GM23338 (cell line): Measurements from ENCODE around the gene RIPPLY1. TPM values are rescaled to one million over a fixed set of nuclear protein-coding genes. Genes with fewer than 3 reads are reported as not detected.

Experiments
- ATAC-seq: fragments of 200-7000 bp; cut with Tn5 transposase; 3 replicates; pipeline ENCODE4 v1.9.1; 2020
- DNase-seq: peaks from one replicate; pipeline ENCODE4 v3.0.0-alpha.2; 2015; ENCODE audit warnings: low spot score
- H2AFZ ChIP-seq: fragments of 200-600 bp; sonication (generic); 2 replicates; pipeline ENCODE4 v1.8.0; 2016; ENCODE audit warnings: antibody characterized with exemption, mild to moderate bottlenecking, moderate library complexity
- H3F3A ChIP-seq: fragments of 200-600 bp; sonication (generic); replicated peaks from 2 replicates; pipeline ENCODE4 v1.8.0; 2017; ENCODE audit warnings: antibody characterized with exemption, mixed run types, low read depth
- H3K27ac ChIP-seq: fragments of 200-600 bp; sonication (generic); 2 replicates; pipeline ENCODE4 v1.6.1; 2016; ENCODE audit warnings: low read depth
- H3K27me3 ChIP-seq: fragments of 200-600 bp; sonication (generic); 2 replicates; pipeline ENCODE4 v1.8.0; 2016; ENCODE audit warnings: mild to moderate bottlenecking, mixed run types, moderate library complexity; ENCODE audit not compliant: insufficient read depth
- H3K36me3 ChIP-seq: fragments of 200-600 bp; sonication (generic); 2 replicates; pipeline ENCODE4 v1.8.0; 2016; ENCODE audit warnings: mild to moderate bottlenecking; ENCODE audit not compliant: insufficient read depth
- H3K4me1 ChIP-seq: fragments of 200-600 bp; sonication (generic); 2 replicates; pipeline ENCODE4 v1.8.0; 2016; ENCODE audit warnings: mild to moderate bottlenecking, moderate library complexity; ENCODE audit not compliant: insufficient read depth
- H3K4me2 ChIP-seq: fragments of 200-600 bp; sonication (generic); 2 replicates; pipeline ENCODE4 v1.7.1; 2017; ENCODE audit warnings: mixed run types
- H3K4me3 ChIP-seq: fragments of 200-600 bp; sonication (generic); 2 replicates; pipeline ENCODE4 v1.6.1; 2016; ENCODE audit warnings: mixed run types
- H3K79me2 ChIP-seq: fragments of 200-600 bp; sonication (generic); replicated peaks from 2 replicates; pipeline ENCODE4 v1.8.0; 2017; ENCODE audit warnings: mild to moderate bottlenecking; ENCODE audit not compliant: insufficient read depth
- H3K9me2 ChIP-seq: fragments of 200-600 bp; sonication (generic); 2 replicates; pipeline ENCODE4 v1.8.0; 2017; ENCODE audit not compliant: insufficient read depth
- H4K20me1 ChIP-seq: fragments of 200-600 bp; sonication (generic); replicated peaks from 2 replicates; pipeline ENCODE4 v1.8.0; 2017; ENCODE audit warnings: mild to moderate bottlenecking; ENCODE audit not compliant: insufficient read depth
- H3K27ac Mint-ChIP-seq: 2 replicates; pipeline ENCODE4 v1.8.0; 2020; ENCODE audit warnings: inconsistent platforms, mild to moderate bottlenecking, moderate library complexity, mixed read lengths
- H3K27me3 Mint-ChIP-seq: 3 replicates; pipeline ENCODE4 v1.8.0; 2022; ENCODE audit warnings: low read depth, mild to moderate bottlenecking, moderate library complexity, mixed read lengths, inconsistent platforms; ENCODE audit not compliant: insufficient read depth, poor library complexity
- H3K36me3 Mint-ChIP-seq: 3 replicates; pipeline ENCODE4 v1.8.0; 2021; ENCODE audit warnings: low read depth, mild to moderate bottlenecking, inconsistent platforms, moderate library complexity, mixed read lengths
- H3K4me1 Mint-ChIP-seq: 3 replicates; pipeline ENCODE4 v1.8.0; 2020; ENCODE audit warnings: mild to moderate bottlenecking, inconsistent platforms, mixed read lengths
- H3K4me3 Mint-ChIP-seq: 3 replicates; pipeline ENCODE4 v1.8.0; 2021; ENCODE audit warnings: moderate library complexity, mild to moderate bottlenecking, inconsistent platforms, mixed read lengths
- H3K9me3 Mint-ChIP-seq: 3 replicates; pipeline ENCODE4 v1.8.0; 2020; ENCODE audit warnings: moderate library complexity, mild to moderate bottlenecking, inconsistent platforms, mixed read lengths
- CREB1 ChIP-seq: fragments of 250-450 bp; sonication (Bioruptor Pico); IDR thresholded peaks from 2 replicates; pipeline ENCODE4 v1.5.0; 2020; ENCODE audit warnings: low read depth, mild to moderate bottlenecking, moderate library complexity
- CTCF ChIP-seq, 2 experiments: fragments of 200-600 bp in 1 of 2; sonication (generic) in 1 of 2; conservative IDR thresholded peaks; 2 replicates each; pipeline versions ENCODE4 v1.5.1 to v1.6.1; 2016 to 2017; ENCODE audit warnings: antibody characterized with exemption in 2 of 2, low read depth in 2 of 2, mild to moderate bottlenecking in 2 of 2, moderate library complexity in 1 of 2
- EZH2 ChIP-seq: fragments of 200-600 bp; sonication (generic); IDR thresholded peaks from one replicate; pipeline ENCODE4 v1.8.0; 2017; ENCODE audit warnings: antibody characterized with exemption, mild to moderate bottlenecking, low read depth; ENCODE audit not compliant: unreplicated experiment
- JUNB ChIP-seq: IDR thresholded peaks from one replicate; pipeline ENCODE4 v1.6.1; 2016; ENCODE audit warnings: antibody characterized with exemption; ENCODE audit not compliant: unreplicated experiment
- NANOG ChIP-seq: IDR thresholded peaks from 2 replicates; pipeline ENCODE4 v1.6.1; 2016; ENCODE audit warnings: antibody characterized with exemption, borderline replicate concordance
- POLR2AphosphoS5 ChIP-seq: IDR thresholded peaks from 2 replicates; pipeline ENCODE4 v1.6.1; 2016; ENCODE audit warnings: antibody characterized with exemption, low read depth
- STAT1 ChIP-seq: IDR thresholded peaks from one replicate; pipeline ENCODE4 v1.6.1; 2016; ENCODE audit warnings: antibody characterized with exemption; ENCODE audit not compliant: unreplicated experiment
- ZNF331 ChIP-seq: fragments of 250-450 bp; sonication (Bioruptor Pico); IDR thresholded peaks from 2 replicates; pipeline ENCODE4 v1.5.0; 2020; ENCODE audit warnings: low read depth, mild to moderate bottlenecking, moderate library complexity
- polyA plus RNA-seq: library from polyadenylated mRNA; unstranded; fragments of >200 nt; fragmentation: Nextera tagmentation; extraction: Ambion mirVana; gene quantifications from 2 replicates; pipeline ENCODE4 v1.2.1, GENCODE V29; 2016
- total RNA-seq: library from RNA; depleted of rRNA; stranded (reverse); fragments of >200 nt; shearing (Covaris generic); gene quantifications from 2 replicates; pipeline ENCODE4 v1.2.3, GENCODE V29; 2014
- TF ChIP-seq, protein P1 (sequence below): fragments of 250-450 bp; sonication (Bioruptor Pico); IDR thresholded peaks from 2 replicates; pipeline ENCODE4 v1.5.0; 2020; ENCODE audit warnings: mild to moderate bottlenecking, moderate library complexity

Gene RIPPLY1
- total and polyA plus RNA-seq, 2 experiments from 2014 or later, result not detected

DNA sequence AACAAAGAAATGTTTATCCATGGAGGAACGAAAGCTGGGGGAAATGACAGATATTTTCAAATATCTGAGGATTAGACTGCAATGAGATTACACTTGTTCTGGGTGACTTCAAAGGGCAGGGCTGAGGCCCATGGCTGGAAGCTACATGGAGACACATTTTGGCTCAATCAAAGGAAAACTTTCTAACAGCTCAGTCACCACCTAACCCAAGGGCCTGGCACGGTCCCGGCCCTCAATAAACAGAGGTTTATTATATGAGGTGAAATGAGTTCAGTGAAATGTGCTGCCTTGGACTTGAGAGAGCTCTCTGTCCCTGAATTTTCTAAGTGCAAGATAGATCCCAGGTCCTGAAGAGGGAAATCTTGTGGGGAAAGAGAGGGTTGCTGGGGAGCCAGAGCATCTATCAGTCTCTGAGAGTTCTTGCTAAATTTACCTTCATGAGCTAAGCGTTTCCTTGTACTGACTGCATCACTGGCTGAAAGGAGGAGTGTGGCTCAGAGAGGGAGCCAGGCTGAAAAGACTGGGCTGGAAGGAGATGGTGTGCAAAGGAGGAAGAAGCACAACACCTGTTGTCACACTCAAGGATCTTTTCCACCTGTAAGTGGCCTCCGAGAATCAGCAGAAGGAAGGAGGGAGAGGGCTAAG, 2.0 kb upstream of the RIPPLY1 start:
- Histone ChIP-seq H3K27me3 (no peaks in the 10 kb centered on the region), H3K4me1 (no peaks in the 10 kb centered on the region), H3F3A (no peaks in the 10 kb centered on the region), H3K4me2 (no peak overlapping the region), H3K27ac (no peak overlapping the region), H3K4me3 (no peak overlapping the region), H3K79me2 (no peaks in the 10 kb centered on the region), H2AFZ (no peak overlapping the region), H4K20me1 (no peaks in the 10 kb centered on the region), H3K9me2 (no peaks in the 10 kb centered on the region), H3K36me3 (no peaks in the 10 kb centered on the region)
- Mint-ChIP-seq H3K4me3 (no peak overlapping the region), H3K27me3 (peaks cover 1% of the 10 kb centered on the region), H3K36me3 (no peaks in the 10 kb centered on the region), H3K9me3 (no peaks in the 10 kb centered on the region), H3K4me1 (no peaks in the 10 kb centered on the region), H3K27ac (no peak overlapping the region)
- no peak for ATAC-seq
- no peak for DNase-seq
- no peak for TF ChIP-seq CTCF (conservative IDR thresholded peaks at IDR 0.05; ENCODE audit: low read depth in 2 of 2)

DNA sequence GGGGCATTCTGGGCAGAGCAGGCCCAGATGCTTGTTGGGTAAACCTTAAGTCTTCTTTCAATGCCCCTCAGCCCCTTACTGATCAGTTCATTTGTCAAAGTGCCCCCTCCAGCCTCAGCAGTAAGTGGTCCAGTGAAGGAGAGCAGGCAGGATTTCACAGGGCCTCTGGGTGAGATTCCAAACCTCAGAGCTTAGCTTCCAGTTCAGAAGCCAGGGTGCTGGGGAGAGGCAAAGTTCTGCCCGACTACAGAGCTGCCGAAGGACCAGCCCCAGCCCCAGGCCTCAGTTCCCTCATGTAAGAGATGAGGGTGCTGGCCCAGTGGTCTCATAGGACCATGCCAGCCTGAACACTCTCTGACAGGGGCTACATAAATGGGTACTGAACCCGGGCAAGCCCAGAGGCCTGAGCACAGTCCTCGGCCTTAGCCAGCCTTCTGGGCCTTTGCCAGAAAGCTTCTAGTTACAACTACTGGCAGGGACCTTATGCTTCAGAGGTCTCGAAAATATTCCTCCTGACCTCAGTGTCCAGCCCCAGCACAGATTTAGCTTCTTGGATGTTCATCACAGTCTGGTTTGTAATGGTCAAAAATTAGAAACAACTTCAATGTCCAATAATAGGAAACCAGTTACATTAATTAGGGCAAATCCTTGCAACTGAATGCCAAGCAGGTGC, 851 bp upstream of the RIPPLY1 start:
- ATAC-seq (no peak), DNase-seq (no peak)
- Histone ChIP-seq H3K4me1 (no peaks in the 10 kb centered on the region), H3K27ac (no peak overlapping the region), H3K4me3 (no peak overlapping the region), H3K9me2 (no peaks in the 10 kb centered on the region), H3K27me3 (no peaks in the 10 kb centered on the region), H4K20me1 (no peaks in the 10 kb centered on the region), H2AFZ (no peak overlapping the region), H3K36me3 (no peaks in the 10 kb centered on the region), H3K79me2 (no peaks in the 10 kb centered on the region), H3F3A (no peaks in the 10 kb centered on the region), H3K4me2 (no peak overlapping the region)
- peaks cover 3% of the 10 kb centered on the region; the same call in 2 of the 3 replicates for H3K4me1 Mint-ChIP-seq
- no peak overlapping the region for H3K27ac Mint-ChIP-seq
- H3K4me3 Mint-ChIP-seq, result no peak overlapping the region
- H3K9me3 Mint-ChIP-seq, result no peaks in the 10 kb centered on the region
- peaks cover 1% of the 10 kb centered on the region for H3K27me3 Mint-ChIP-seq
- no peaks in the 10 kb centered on the region for H3K36me3 Mint-ChIP-seq
- no peak for TF ChIP-seq CREB1 (CRISPR knock-in tag)
- TF ChIP-seq, protein P1, sequence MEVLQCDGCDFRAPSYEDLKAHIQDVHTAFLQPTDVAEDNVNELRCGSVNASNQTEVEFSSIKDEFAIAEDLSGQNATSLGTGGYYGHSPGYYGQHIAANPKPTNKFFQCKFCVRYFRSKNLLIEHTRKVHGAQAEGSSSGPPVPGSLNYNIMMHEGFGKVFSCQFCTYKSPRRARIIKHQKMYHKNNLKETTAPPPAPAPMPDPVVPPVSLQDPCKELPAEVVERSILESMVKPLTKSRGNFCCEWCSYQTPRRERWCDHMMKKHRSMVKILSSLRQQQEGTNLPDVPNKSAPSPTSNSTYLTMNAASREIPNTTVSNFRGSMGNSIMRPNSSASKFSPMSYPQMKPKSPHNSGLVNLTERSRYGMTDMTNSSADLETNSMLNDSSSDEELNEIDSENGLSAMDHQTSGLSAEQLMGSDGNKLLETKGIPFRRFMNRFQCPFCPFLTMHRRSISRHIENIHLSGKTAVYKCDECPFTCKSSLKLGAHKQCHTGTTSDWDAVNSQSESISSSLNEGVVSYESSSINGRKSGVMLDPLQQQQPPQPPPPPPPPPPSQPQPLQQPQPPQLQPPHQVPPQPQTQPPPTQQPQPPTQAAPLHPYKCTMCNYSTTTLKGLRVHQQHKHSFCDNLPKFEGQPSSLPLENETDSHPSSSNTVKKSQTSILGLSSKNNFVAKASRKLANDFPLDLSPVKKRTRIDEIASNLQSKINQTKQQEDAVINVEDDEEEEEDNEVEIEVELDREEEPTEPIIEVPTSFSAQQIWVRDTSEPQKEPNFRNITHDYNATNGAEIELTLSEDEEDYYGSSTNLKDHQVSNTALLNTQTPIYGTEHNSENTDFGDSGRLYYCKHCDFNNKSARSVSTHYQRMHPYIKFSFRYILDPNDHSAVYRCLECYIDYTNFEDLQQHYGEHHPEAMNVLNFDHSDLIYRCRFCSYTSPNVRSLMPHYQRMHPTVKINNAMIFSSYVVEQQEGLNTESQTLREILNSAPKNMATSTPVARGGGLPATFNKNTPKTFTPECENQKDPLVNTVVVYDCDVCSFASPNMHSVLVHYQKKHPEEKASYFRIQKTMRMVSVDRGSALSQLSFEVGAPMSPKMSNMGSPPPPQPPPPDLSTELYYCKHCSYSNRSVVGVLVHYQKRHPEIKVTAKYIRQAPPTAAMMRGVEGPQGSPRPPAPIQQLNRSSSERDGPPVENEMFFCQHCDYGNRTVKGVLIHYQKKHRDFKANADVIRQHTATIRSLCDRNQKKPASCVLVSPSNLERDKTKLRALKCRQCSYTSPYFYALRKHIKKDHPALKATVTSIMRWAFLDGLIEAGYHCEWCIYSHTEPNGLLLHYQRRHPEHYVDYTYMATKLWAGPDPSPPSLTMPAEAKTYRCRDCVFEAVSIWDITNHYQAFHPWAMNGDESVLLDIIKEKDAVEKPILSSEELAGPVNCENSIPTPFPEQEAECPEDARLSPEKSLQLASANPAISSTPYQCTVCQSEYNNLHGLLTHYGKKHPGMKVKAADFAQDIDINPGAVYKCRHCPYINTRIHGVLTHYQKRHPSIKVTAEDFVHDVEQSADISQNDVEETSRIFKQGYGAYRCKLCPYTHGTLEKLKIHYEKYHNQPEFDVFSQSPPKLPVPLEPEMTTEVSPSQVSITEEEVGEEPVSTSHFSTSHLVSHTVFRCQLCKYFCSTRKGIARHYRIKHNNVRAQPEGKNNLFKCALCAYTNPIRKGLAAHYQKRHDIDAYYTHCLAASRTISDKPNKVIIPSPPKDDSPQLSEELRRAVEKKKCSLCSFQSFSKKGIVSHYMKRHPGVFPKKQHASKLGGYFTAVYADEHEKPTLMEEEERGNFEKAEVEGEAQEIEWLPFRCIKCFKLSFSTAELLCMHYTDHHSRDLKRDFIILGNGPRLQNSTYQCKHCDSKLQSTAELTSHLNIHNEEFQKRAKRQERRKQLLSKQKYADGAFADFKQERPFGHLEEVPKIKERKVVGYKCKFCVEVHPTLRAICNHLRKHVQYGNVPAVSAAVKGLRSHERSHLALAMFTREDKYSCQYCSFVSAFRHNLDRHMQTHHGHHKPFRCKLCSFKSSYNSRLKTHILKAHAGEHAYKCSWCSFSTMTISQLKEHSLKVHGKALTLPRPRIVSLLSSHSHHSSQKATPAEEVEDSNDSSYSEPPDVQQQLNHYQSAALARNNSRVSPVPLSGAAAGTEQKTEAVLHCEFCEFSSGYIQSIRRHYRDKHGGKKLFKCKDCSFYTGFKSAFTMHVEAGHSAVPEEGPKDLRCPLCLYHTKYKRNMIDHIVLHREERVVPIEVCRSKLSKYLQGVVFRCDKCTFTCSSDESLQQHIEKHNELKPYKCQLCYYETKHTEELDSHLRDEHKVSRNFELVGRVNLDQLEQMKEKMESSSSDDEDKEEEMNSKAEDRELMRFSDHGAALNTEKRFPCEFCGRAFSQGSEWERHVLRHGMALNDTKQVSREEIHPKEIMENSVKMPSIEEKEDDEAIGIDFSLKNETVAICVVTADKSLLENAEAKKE (CRISPR knock-in tag), result no peak
- no peak for TF ChIP-seq EZH2
- no peak for TF ChIP-seq JUNB
- TF ChIP-seq ZNF331 (CRISPR knock-in tag), result no peak
- TF ChIP-seq NANOG, result no peak
- no peak for TF ChIP-seq POLR2AphosphoS5
- no peak for TF ChIP-seq STAT1
- no peak for TF ChIP-seq CTCF (conservative IDR thresholded peaks at IDR 0.05; ENCODE audit: low read depth in 2 of 2)
